ENCODE results near the gene MED12L. TPM values are rescaled to one million over a fixed set of nuclear protein-coding genes. Genes with fewer than 3 reads are reported as not detected.

The MED12L gene
- total and polyA plus RNA-seq, 10 of the 15 experiments (the other 5 are each of a cell fraction or from before 2014, with no cell fraction given), result 0.01 to 0.06 (median 0.03) TPM; not detected in 2

DNA sequence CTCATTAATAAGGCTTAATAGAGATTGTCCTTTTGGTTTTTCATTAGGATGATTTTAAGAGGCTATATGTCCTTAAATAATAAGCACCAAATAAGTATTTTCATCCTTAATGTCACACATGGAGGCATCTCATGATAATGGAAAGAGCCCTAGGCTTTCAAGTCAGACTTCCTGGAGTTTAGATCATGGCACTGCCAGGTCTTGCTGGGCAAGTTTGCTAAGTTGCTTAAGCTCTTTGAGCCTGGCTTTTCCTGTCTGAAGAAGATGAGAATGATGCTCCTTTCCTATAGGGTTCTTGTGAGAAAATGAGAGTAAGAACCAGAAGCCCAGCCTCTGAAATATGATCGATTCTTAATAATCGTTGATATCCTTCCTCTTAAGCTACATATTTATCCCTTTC lies 322.5 kb downstream of the MED12L start:
- no peak for ATAC-seq
- 42% methylated on average over 2 of the region's 2 CpGs for WGBS (ENCODE audit: insufficient coverage, insufficient replicate concordance, low lambda C conversion rate, missing lambda C conversion rate)
- Histone ChIP-seq H3K79me2 (ENCODE audit: control insufficient read depth, insufficient read depth, low read length) (no peaks in the 10 kb centered on the region), H3K27ac (ENCODE audit: control insufficient read depth, insufficient read depth) (no peak overlapping the region), H4K20me1 (ENCODE audit: control insufficient read depth, insufficient read depth) (no peaks in the 10 kb centered on the region), H3K4me2 (ENCODE audit: control insufficient read depth, insufficient read depth) (no peak overlapping the region), H3K27me3 (replicated peaks in 1 of 2; ENCODE audit: control insufficient read depth in 2 of 2, insufficient read depth in 2 of 2, low read length in 1 of 2) (no peaks in the 10 kb centered on the region; a peak in 2 of 4 replicates), H3K4me3 (no peak overlapping the region), H3K9ac (ENCODE audit: control insufficient read depth, insufficient read depth, low read length) (no peak overlapping the region), H2AFZ (ENCODE audit: control insufficient read depth, low read depth, low read length) (no peak overlapping the region), H3K4me1 (ENCODE audit: control insufficient read depth, insufficient read depth, low read length) (no peaks in the 10 kb centered on the region), H3K36me3 (ENCODE audit: control insufficient read depth in 2 of 2, insufficient read depth in 2 of 2, low read length in 1 of 2) (no peaks in the 10 kb centered on the region), H3K9me3 (replicated peaks; ENCODE audit: control insufficient read depth, insufficient read depth, low read length) (no peaks in the 10 kb centered on the region; the same call in 2 of the 3 replicates)
- TF ChIP-seq HDAC2 (IDR thresholded peaks at IDR 0.05) (no peak), SPI1 (IDR thresholded peaks at IDR 0.05; ENCODE audit: borderline replicate concordance, insufficient read depth, low read depth, low read length) (no peak), SRF (IDR thresholded peaks at IDR 0.05; ENCODE audit: low read depth in 2 of 2, low read length in 2 of 2) (no peak)
- TF ChIP-seq, protein P1, sequence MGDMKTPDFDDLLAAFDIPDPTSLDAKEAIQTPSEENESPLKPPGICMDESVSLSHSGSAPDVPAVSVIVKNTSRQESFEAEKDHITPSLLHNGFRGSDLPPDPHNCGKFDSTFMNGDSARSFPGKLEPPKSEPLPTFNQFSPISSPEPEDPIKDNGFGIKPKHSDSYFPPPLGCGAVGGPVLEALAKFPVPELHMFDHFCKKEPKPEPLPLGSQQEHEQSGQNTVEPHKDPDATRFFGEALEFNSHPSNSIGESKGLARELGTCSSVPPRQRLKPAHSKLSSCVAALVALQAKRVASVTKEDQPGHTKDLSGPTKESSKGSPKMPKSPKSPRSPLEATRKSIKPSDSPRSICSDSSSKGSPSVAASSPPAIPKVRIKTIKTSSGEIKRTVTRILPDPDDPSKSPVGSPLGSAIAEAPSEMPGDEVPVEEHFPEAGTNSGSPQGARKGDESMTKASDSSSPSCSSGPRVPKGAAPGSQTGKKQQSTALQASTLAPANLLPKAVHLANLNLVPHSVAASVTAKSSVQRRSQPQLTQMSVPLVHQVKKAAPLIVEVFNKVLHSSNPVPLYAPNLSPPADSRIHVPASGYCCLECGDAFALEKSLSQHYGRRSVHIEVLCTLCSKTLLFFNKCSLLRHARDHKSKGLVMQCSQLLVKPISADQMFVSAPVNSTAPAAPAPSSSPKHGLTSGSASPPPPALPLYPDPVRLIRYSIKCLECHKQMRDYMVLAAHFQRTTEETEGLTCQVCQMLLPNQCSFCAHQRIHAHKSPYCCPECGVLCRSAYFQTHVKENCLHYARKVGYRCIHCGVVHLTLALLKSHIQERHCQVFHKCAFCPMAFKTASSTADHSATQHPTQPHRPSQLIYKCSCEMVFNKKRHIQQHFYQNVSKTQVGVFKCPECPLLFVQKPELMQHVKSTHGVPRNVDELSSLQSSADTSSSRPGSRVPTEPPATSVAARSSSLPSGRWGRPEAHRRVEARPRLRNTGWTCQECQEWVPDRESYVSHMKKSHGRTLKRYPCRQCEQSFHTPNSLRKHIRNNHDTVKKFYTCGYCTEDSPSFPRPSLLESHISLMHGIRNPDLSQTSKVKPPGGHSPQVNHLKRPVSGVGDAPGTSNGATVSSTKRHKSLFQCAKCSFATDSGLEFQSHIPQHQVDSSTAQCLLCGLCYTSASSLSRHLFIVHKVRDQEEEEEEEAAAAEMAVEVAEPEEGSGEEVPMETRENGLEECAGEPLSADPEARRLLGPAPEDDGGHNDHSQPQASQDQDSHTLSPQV (IDR thresholded peaks at IDR 0.05), result no peak
- ChIA-PET SMC1A (ENCODE audit: uncharacterized antibody, unreplicated experiment) (interaction anchor here (0.8 to 1.5 kb wide), 3 partner anchors 23 to 32 kb away, joined by 3 read pairs; partner anchors contain the start of gene P2RY12), RAD21 (ENCODE audit: unreplicated experiment) (interaction anchor here (1.0 kb wide), 1 partner anchor 28 kb away, joined by 3 read pairs; no protein-coding TSS in a partner anchor), CTCF (interaction anchor here (0.9 to 1.8 kb wide), 2 partner anchors 10 to 32 kb away, joined by 3 to 4 read pairs; no protein-coding TSS in a partner anchor), POLR2A (no interaction called here)
- BruUV-seq (replicated peaks), result no TSS peak
- intact Hi-C loops (cut with micrococcal nuclease; ENCODE audit: unreplicated experiment), result no loop called here
- DNase-seq (ENCODE audit: low read depth, low spot score), result no peak
- in situ Hi-C loops (cut with MboI), result no loop called here
- no peak for FAIRE-seq

All from GM12878 (cell line).